CD4-positive, alpha-beta memory T cell (primary cell): ENCODE measurements around the gene AADACL4. TPM values are rescaled to one million over a fixed set of nuclear protein-coding genes. Genes with fewer than 3 reads are reported as not detected.

ENCODE experiments used
- CTCF ChIA-PET: fragments of 350-600 bp; sonication (Branson Sonifier 250); formaldehyde crosslinking; loops from one replicate; lab custom pipeline; 2021; ENCODE audit warnings: inconsistent platforms; ENCODE audit not compliant: partially characterized antibody; lab: Charles Lee
- POLR2A ChIA-PET: fragments of 350-600 bp; sonication (Branson Sonifier 250); formaldehyde crosslinking; loops from one replicate; lab custom pipeline; 2021; ENCODE audit not compliant: partially characterized antibody; lab: Charles Lee
- DNase-seq, 5 donors: peaks; one replicate each; pipeline versions ENCODE4 v3.0.0 to v3.0.0-alpha.2; 2020 to 2022; ENCODE audit warnings: mixed read lengths in 1 of 5
- H3K27ac ChIP-seq: one replicate; pipeline ENCODE4 v1.7.0; 2013; ENCODE audit warnings: low read depth, low read length
- H3K27me3 ChIP-seq: 2 replicates; pipeline ENCODE4 v1.7.0; 2013; ENCODE audit warnings: mild to moderate bottlenecking, low read length, moderate library complexity; ENCODE audit not compliant: insufficient read depth
- H3K36me3 ChIP-seq: 2 replicates; pipeline ENCODE4 v1.7.0; 2013; ENCODE audit warnings: mild to moderate bottlenecking, low read length, moderate library complexity; ENCODE audit not compliant: insufficient read depth
- H3K4me1 ChIP-seq: 2 replicates; pipeline ENCODE4 v1.7.0; 2013; ENCODE audit warnings: mild to moderate bottlenecking, low read length, moderate library complexity; ENCODE audit not compliant: insufficient read depth
- H3K4me3 ChIP-seq, 2 donors: one replicate each; pipeline ENCODE4 v1.7.0; 2013; ENCODE audit warnings: low read length in 2 of 2, mild to moderate bottlenecking in 1 of 2
- H3K9me3 ChIP-seq, 2 donors: one replicate each; pipeline ENCODE4 v1.7.0; 2013; ENCODE audit warnings: low read length in 2 of 2, control low read depth in 1 of 2; ENCODE audit not compliant: control insufficient read depth in 1 of 2
- H3K27ac Mint-ChIP-seq, 7 donors: one replicate each; pipeline ENCODE4 v1.8.0; 2020 to 2021; ENCODE audit warnings: mixed read lengths in 7 of 7, mild to moderate bottlenecking in 6 of 7, inconsistent platforms in 3 of 7, moderate library complexity in 3 of 7
- H3K27me3 Mint-ChIP-seq, 2 donors: one replicate each; pipeline ENCODE4 v1.8.0; 2020 to 2021; ENCODE audit warnings: mixed read lengths in 2 of 2
- H3K36me3 Mint-ChIP-seq, 2 donors: one replicate each; pipeline ENCODE4 v1.8.0; 2020 to 2021; ENCODE audit warnings: mixed read lengths in 2 of 2, inconsistent platforms in 1 of 2, mild to moderate bottlenecking in 1 of 2
- H3K4me1 Mint-ChIP-seq, 4 donors: one replicate each; pipeline ENCODE4 v1.8.0; 2020 to 2021; ENCODE audit warnings: mixed read lengths in 4 of 4, mild to moderate bottlenecking in 1 of 4
- H3K4me3 Mint-ChIP-seq, 8 donors: one replicate each; pipeline ENCODE4 v1.8.0; 2020 to 2021; ENCODE audit warnings: mixed read lengths in 8 of 8, mild to moderate bottlenecking in 7 of 8, moderate library complexity in 6 of 8, inconsistent platforms in 3 of 8
- H3K9me3 Mint-ChIP-seq, 8 donors: one replicate each; pipeline ENCODE4 v1.8.0; 2020 to 2021; ENCODE audit warnings: mixed read lengths in 8 of 8, mild to moderate bottlenecking in 5 of 8, inconsistent platforms in 3 of 8, moderate library complexity in 1 of 8
- intact Hi-C: fragments of 100-400 bp; cut with micrococcal nuclease; formaldehyde crosslinking; loops from one replicate; pipeline ENCODE4 v1.15.1; 2023
- polyA plus RNA-seq, 2 donors: library from polyadenylated mRNA; unstranded; fragments of 300-500 nt; fragmentation: Illumina TruSeq; gene quantifications; one replicate each; pipeline ENCODE4 v1.2.3, GENCODE V29; 2021
- total RNA-seq, 2 experiments: library from RNA; stranded (reverse); gene quantifications; one replicate each; pipeline ENCODE4 v1.2.3, GENCODE V29; 2021

The AADACL4 gene
- total and polyA plus RNA-seq, 4 experiments from 2014 or later = not detected

GRCh38 chr1:12618965-12619791 is 24.7 kb upstream of the AADACL4 start:
- peaks cover 0 to 39% of the 10 kb centered on the region in 2 donors for H3K36me3 Mint-ChIP-seq
- H3K27ac Mint-ChIP-seq = peak overlapping the region; percentile 90 to 99 (median 97)
- Histone ChIP-seq H3K4me1 (peaks cover 46% of the 10 kb centered on the region), H3K4me3 (peak overlapping the region; percentile 87 to 90), H3K27ac (peak overlapping the region; percentile 74), H3K27me3 (no peaks in the 10 kb centered on the region), H3K36me3 (no peaks in the 10 kb centered on the region), H3K9me3 (no peaks in the 10 kb centered on the region)
- peaks cover 0 to 2% of the 10 kb centered on the region in 2 donors for H3K27me3 Mint-ChIP-seq
- peak overlapping the region; percentile 97 to 99 (median 98) for H3K4me3 Mint-ChIP-seq
- H3K9me3 Mint-ChIP-seq = peaks cover 0 to 1% (median 0%) of the 10 kb centered on the region in 8 donors
- ChIA-PET CTCF (interaction anchor here (0.6 to 8.5 kb wide), 21 partner anchors 16 to 347 kb away, joined by 3 to 196 read pairs (median 6); no protein-coding TSS in a partner anchor), POLR2A (interaction anchor here (0.7 to 11.6 kb wide), 21 partner anchors 15 to 813 kb away, joined by 3 to 327 read pairs (median 3); partner anchors contain the start of genes CLCN6, MFN2 and MTHFR)
- DNase-seq = peak; percentile 41 to 85 (median 48)
- H3K4me1 Mint-ChIP-seq = peaks cover 21 to 64% (median 42%) of the 10 kb centered on the region in 4 donors
- intact Hi-C loops = loop anchor here (1.0 to 5.0 kb wide), 6 partner anchors 18 to 344 kb away; no protein-coding TSS in a partner anchor

- intact Hi-C loops = loop anchor here (1.0 to 5.0 kb wide), 8 partner anchors 19 to 348 kb away; no protein-coding TSS in a partner anchor
- POLR2A ChIA-PET = interaction anchor here (1.0 to 11.6 kb wide), 11 partner anchors 16 to 814 kb away, joined by 3 to 327 read pairs (median 17); partner anchors contain the start of genes CLCN6, MFN2 and MTHFR
- Mint-ChIP-seq H3K36me3 (peaks cover 0 to 35% of the 10 kb centered on the region in 2 donors), H3K4me1 (peaks cover 18 to 56% (median 37%) of the 10 kb centered on the region in 4 donors), H3K27ac (peak overlapping the region; percentile 64 to 99 (median 76)), H3K27me3 (peaks cover 0 to 2% of the 10 kb centered on the region in 2 donors), H3K4me3 (peak overlapping the region; percentile 97 to 99 (median 98)), H3K9me3 (peaks cover 0 to 1% (median 0%) of the 10 kb centered on the region in 8 donors)
- CTCF ChIA-PET = interaction anchor here (0.7 to 8.5 kb wide), 15 partner anchors 17 to 349 kb away, joined by 3 to 196 read pairs (median 5); no protein-coding TSS in a partner anchor
- peak overlapping the region; percentile 74 for H3K27ac ChIP-seq
- peaks cover 39% of the 10 kb centered on the region for H3K4me1 ChIP-seq
- no peaks in the 10 kb centered on the region for H3K27me3 ChIP-seq
- peak overlapping the region; percentile 87 to 90 for H3K4me3 ChIP-seq
- no peaks in the 10 kb centered on the region for H3K9me3 ChIP-seq
- no peaks in the 10 kb centered on the region for H3K36me3 ChIP-seq
- DNase-seq = peak; percentile 69 to 77 (median 73)
Observed at GRCh38 chr1:12619792-12620487, 23.9 kb upstream of the AADACL4 start.

- H3K27ac Mint-ChIP-seq = peak overlapping the region in 4 of 7 donors; percentile 51 to 99 (median 77)
- Histone ChIP-seq H3K4me3 (peak overlapping the region in 1 of 2 donors; percentile 1), H3K4me1 (peaks cover 33% of the 10 kb centered on the region), H3K27me3 (no peaks in the 10 kb centered on the region), H3K9me3 (no peaks in the 10 kb centered on the region), H3K36me3 (no peaks in the 10 kb centered on the region), H3K27ac (no peak overlapping the region)
- peaks cover 17 to 51% (median 32%) of the 10 kb centered on the region in 4 donors for H3K4me1 Mint-ChIP-seq
- peak overlapping the region in 6 of 8 donors; percentile 25 to 99 (median 98) for H3K4me3 Mint-ChIP-seq
- H3K36me3 Mint-ChIP-seq = peaks cover 0 to 32% of the 10 kb centered on the region in 2 donors
- H3K27me3 Mint-ChIP-seq = peaks cover 0 to 2% of the 10 kb centered on the region in 2 donors
- CTCF ChIA-PET = interaction anchor here (0.7 to 8.5 kb wide), 14 partner anchors 18 to 349 kb away, joined by 3 to 196 read pairs (median 6); no protein-coding TSS in a partner anchor
- intact Hi-C loops = loop anchor here (1.0 kb wide), 3 partner anchors 213 to 348 kb away; no protein-coding TSS in a partner anchor
- H3K9me3 Mint-ChIP-seq = peaks cover 0 to 1% (median 0%) of the 10 kb centered on the region in 8 donors
- peak; percentile 31 to 49 (median 34) for DNase-seq
- POLR2A ChIA-PET = interaction anchor here (1.1 to 11.6 kb wide), 9 partner anchors 17 to 280 kb away, joined by 5 to 327 read pairs (median 32); no protein-coding TSS in a partner anchor
Observed at GRCh38 chr1:12620488-12620865, 23.4 kb upstream of the AADACL4 start.

- H3K36me3 ChIP-seq = no peaks in the 10 kb centered on the region
- H3K9me3 Mint-ChIP-seq = peaks cover 0 to 1% (median 0%) of the 10 kb centered on the region in 8 donors
- ChIA-PET POLR2A (interaction anchor here (1.1 to 11.6 kb wide), 7 partner anchors 17 to 280 kb away, joined by 5 to 327 read pairs (median 46); no protein-coding TSS in a partner anchor), CTCF (interaction anchor here (0.7 to 8.5 kb wide), 17 partner anchors 18 to 350 kb away, joined by 3 to 196 read pairs (median 5); no protein-coding TSS in a partner anchor)
- peaks cover 29% of the 10 kb centered on the region for H3K4me1 ChIP-seq
- H3K27me3 ChIP-seq = no peaks in the 10 kb centered on the region
- no peak for DNase-seq
- H3K36me3 Mint-ChIP-seq = peaks cover 0 to 28% of the 10 kb centered on the region in 2 donors
- no peaks in the 10 kb centered on the region for H3K9me3 ChIP-seq
- H3K27me3 Mint-ChIP-seq = peaks cover 0 to 2% of the 10 kb centered on the region in 2 donors
- H3K27ac ChIP-seq = no peak overlapping the region
- intact Hi-C loops = loop anchor here (1.0 kb wide), 3 partner anchors 214 to 349 kb away; no protein-coding TSS in a partner anchor
- H3K4me3 ChIP-seq = no peak overlapping the region
- H3K4me3 Mint-ChIP-seq = peak overlapping the region in 5 of 8 donors; percentile 25 to 99 (median 98)
- peaks cover 17 to 46% (median 27%) of the 10 kb centered on the region in 4 donors for H3K4me1 Mint-ChIP-seq
- peak overlapping the region in 2 of 7 donors; percentile 53 to 99 for H3K27ac Mint-ChIP-seq
Observed at GRCh38 chr1:12620931-12621330, 23.0 kb upstream of the AADACL4 start.

- Histone ChIP-seq H3K4me3 (no peak overlapping the region), H3K36me3 (no peaks in the 10 kb centered on the region), H3K4me1 (peaks cover 22% of the 10 kb centered on the region), H3K27ac (no peak overlapping the region), H3K9me3 (no peaks in the 10 kb centered on the region), H3K27me3 (no peaks in the 10 kb centered on the region)
- DNase-seq = no peak
- peaks cover 15 to 40% (median 25%) of the 10 kb centered on the region in 4 donors for H3K4me1 Mint-ChIP-seq
- H3K9me3 Mint-ChIP-seq = no peaks in the 10 kb centered on the region
- peak overlapping the region in 1 of 8 donors; percentile 35 for H3K4me3 Mint-ChIP-seq
- H3K27ac Mint-ChIP-seq = peak overlapping the region in 3 of 7 donors; percentile 12 to 27 (median 23)
- CTCF ChIA-PET = interaction anchor here (0.9 to 8.5 kb wide), 10 partner anchors 19 to 348 kb away, joined by 3 to 196 read pairs (median 4); no protein-coding TSS in a partner anchor
- POLR2A ChIA-PET = interaction anchor here (0.5 to 11.6 kb wide), 3 partner anchors 18 to 112 kb away, joined by 3 to 327 read pairs (median 4); no protein-coding TSS in a partner anchor
- peaks cover 0 to 2% of the 10 kb centered on the region in 2 donors for H3K27me3 Mint-ChIP-seq
- peaks cover 0 to 22% of the 10 kb centered on the region in 2 donors for H3K36me3 Mint-ChIP-seq
- intact Hi-C loops = no loop called here
Observed at GRCh38 chr1:12621346-12622335, 22.2 kb upstream of the AADACL4 start.
